ENCODE results near the gene P4HTM.
"Not testable (repeated sequence)": the region's sequence is repeated elsewhere in the genome, so short reads cannot be mapped to it uniquely, and the experiment has no call there.

The P4HTM gene

GRCh38 chr3:48984663-48985062, 5.4 kb upstream of the P4HTM start:
- DNase-seq = no peak

DNA sequence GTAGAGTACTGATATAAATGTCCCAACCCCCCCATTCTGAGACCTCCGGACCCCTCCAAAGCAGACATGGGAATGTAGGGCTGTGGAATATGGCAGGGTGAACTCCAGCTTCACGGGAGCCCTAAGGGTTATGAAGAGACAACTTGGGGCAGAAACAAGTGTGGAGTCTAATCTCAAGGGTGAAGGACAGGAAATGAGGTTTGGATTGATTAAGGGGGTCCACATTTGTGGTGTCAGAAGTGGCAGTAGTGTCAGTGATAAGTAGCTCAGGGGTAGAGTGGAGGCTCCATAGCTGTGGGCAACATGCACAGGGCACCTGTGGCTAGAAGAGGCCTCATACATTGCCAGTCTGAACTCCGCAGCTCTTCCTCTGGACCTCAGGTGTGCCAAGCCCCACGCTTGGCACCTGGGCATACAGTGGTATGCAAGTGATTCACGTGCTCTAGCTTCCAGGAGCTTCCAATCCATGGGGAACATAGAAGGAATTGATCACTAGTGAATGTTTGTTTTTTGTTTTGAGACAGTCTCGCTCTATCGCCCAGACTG, 4.1 kb upstream of the P4HTM start:
- DNase-seq = no peak

GRCh38 chr3:48989126-48989795, 780 bp upstream of the P4HTM start:
- no peak for DNase-seq

DNA sequence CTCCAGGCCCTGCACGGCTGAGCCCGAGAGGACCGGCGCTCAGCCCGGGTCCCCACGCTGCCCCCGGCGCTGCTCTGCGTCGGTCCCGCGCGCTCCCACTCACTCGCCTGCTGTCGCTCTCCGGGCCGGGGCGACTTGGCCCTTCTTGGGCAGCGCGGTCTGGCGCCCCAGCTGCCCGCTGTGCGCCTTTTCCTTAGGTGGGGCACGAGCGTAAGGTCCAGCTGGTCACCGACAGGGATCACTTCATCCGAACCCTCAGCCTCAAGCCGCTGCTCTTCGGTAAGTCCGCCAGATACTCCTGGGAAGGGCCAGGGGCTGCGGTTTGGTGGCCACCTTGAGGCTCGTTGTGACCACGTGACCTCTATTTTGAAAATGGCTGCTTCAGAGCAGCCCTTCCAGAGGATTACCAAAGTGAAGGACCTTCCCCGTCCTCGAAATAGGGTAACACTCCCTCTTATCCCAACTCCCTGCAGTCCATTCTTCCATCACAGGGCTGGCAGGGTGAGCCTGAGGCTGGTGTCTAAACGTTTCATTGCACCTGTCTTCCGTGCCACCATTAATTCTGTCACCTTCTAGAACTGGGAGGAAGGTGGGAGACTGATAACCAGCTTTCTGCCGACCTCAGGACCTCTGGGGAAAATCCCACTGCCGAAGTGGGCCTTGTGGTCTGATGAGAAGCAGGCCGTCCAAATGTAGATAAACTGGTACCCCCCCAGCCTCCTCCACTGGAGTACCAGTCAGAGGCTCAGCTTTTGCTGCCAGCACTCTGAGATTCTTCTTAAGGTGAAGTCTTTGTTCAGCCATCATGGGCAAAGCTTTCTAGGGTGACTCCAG, 812 bp downstream of the P4HTM start:
- no peak for DNase-seq

DNA sequence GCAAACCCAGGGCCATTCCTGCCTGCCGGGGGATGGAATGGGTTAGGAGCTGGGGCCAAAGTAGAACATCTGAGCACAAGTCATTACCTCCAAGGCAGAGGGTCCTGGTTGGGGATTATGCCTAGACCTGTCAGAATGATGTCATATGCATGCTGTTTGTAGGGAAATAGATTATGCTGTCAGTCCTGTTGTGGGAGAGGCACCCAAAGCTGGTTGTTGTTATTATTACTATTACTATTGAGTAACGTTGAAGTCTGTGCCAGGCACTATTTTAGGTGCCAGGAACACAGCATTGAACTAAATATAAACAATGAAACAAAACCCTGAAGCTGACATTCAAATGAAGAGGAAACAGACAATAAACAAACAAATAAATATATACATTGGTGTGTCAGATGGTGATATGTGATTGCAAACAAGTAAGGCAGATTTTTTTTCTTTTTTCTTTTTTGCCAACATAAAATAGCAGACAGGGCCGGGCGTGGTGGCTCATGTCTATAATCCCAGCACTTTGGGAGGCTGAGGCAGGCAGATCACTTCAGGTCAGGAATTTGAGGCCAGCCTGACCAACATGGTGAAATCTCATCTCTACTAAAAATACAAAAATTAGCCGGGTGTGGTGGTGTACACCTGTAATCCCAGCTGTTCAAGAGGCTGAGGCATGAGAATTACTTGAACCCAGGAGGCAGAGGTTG, 2.0 kb downstream of the P4HTM start:
- no peak for DNase-seq

- DNase-seq = no peak
Observed at GRCh38 chr3:48993834-48994233, 3.8 kb downstream of the P4HTM start.

- no peak for DNase-seq
Observed at GRCh38 chr3:48996640-48997039, 6.6 kb downstream of the P4HTM start.

DNA sequence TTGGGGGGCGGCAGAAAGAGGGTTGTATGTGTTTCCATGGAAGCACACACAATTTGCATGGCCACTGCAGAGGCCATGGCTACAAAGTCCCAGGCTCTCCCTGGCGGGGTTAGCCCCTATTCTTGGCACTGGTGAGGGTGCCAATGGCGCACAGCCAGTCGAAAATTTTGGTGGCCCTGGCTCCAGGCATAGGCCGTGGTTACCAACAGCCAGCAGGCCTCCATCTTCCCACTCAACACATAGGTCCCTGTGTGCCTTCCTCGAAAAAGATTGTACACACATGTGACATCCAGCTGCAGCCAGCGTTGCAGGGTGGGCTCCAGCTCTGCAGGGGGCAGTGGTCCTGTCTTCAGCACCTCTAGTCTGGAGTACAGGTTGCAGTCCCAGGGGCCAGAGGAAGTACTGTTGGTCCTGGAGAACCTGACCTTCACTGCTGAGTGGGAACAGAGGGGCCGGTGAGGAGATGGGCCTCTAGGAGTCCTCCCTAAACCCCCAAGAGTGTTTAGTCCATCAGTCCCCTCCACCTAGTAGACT, 7.1 kb downstream of the P4HTM start:
- DNase-seq = no peak

DNA sequence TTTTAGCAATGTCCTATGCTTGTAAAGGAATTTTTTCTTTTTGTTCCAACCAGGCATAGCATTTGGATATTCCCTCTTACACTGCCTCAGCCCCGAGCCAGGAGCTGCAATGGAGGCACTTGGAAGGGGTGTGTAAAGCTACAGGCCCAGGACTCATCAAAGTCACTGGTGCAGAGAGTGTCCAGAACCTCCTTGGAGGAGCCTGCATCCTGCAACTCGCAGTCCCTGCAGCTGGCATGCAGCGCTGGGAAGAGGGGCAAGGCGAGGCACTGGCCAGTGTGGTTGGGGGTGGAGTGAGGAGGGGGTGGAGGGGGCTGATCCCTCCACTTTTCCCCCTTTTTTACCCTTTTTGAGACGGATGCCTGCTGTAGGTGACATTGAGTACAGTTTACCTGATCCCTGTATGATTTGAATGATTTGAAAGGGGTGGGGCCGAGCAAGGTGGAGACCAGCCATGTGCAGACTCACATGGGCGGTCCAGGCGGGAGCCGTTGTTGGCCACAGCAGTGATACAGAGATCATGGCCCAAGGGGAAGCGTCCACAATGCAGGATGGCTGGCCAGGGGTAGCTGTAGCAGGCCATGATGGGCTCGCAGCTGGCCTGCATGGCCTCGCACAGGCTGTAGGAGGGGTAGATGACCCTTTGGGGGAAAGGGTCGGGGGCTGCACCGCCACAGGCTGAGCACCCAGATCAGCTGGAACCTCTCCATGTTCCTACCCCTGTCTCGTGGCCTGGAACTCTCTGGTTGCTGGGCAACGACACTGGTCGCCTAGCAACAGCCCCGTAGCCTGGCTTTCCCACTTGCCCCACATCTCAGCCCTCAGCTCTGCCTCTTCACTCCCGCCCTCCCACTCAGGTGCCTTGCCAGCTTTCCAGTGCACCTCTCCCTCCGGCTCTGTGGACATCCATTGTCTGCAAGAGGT, 7.9 kb downstream of the P4HTM start:
- no peak for DNase-seq

GRCh38 chr3:48999085-48999858, 9.2 kb downstream of the P4HTM start:
- DNase-seq = no peak

DNA sequence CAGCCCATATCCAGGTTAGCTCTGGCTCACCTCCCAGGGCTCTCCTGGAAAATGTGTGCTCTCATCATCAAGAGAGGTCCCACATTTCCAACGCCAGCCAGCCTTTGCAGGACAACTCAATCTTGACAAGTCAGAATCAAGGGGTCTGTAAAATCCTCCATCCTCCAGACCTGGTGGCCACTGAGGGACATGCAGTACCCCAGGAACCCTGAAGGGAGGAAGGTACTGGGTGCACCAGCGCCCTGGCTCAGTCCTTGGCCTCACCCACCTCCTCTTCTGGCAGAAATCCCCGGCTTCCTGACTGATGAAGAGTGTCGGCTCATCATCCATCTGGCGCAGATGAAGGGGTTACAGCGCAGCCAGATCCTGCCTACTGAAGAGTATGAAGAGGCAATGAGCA, 11.1 kb downstream of the P4HTM start:
- no peak for DNase-seq

GRCh38 chr3:49004352-49005302, 14.6 kb downstream of the P4HTM start:
- no peak for DNase-seq

DNA sequence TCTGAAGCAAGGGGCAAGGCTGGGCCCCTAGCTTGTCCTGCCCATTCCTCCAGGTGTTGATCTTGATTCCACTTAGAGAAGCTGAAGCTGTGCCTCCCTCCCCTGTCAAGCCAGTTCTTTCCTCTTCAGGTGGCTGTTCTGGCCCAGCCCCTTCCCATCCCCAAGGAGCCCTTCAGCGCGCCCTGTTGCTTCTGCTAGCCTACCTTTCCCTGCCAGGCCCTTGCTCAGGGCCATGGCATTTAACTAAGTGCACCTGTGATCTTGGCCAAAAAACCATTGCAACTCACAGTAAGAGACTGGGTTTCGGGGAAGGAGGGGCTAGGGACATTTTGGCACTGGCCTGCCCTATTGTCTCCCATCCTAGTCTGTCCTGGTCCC, 15.3 kb downstream of the P4HTM start:
- DNase-seq = no peak

DNA sequence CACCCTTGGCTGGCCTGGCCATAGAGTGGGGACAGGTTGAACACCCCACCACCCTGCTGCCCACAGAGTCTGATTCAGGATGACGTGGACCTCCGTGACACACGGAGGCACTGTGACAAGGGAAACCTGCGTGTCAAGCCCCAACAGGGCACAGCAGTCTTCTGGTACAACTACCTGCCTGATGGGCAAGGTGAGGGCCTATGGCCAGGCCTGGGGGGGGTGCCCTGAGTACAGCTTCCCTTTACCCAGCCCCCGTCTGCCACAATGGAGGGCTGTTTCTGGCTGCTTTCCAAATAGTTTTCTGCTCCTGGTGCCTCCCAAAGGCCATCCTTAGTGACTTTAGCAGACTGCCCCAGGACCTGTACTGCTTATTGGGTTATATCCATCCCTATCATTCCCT, 16.0 kb downstream of the P4HTM start:
- DNase-seq = no peak

- no peak for DNase-seq
Observed at GRCh38 chr3:49006408-49007067, 16.5 kb downstream of the P4HTM start.

- peak; percentile 98 for DNase-seq
Observed at GRCh38 chr3:49007068-49007770, 17.2 kb downstream of the P4HTM start, which contains the start of gene WDR6. WDR6 (plus strand) TSS chr3:49007391; CDS start chr3:49007432, 41 bp downstream.

GRCh38 chr3:49007771-49008528, 17.9 kb downstream of the P4HTM start:
- DNase-seq = peak; percentile 90

DNA sequence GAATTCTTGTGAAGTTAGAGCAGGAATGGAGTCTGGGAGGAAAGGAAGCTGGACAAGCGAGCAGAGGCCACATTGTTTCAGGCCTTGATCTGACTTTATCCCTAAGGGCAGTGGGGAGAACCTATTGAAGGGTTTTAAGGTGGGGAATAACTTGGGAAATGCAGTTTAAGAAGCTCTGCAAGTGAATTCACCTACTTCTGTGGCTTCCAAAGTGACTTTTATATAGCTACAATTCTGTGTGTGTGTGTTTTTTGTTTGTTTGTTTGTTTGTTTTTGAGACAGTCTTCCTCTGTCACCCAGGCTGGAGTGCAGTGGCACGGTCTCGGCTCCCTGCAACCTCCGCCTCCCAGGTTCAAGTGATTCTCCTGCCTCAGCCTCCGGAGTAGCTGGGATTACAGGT, 18.6 kb downstream of the P4HTM start:
- not testable (repeated sequence) for DNase-seq

All from fibroblast of skin of right quadriceps (primary cell).